Glutamatergic neuron (in vitro differentiated cells): ENCODE results near the gene HCN3. TPM values are rescaled to one million over a fixed set of nuclear protein-coding genes. Genes with fewer than 3 reads are reported as not detected.
A peak's percentile ranks its signal among the peaks of the same experiment; 100 is the strongest.

Experiments used
- DNase-seq: peaks from one replicate; pipeline ENCODE4 v3.0.0; 2022
- H3K27ac Mint-ChIP-seq: one replicate; pipeline ENCODE4 v1.8.0; 2020; ENCODE audit warnings: mild to moderate bottlenecking, mixed read lengths, inconsistent platforms; ENCODE audit not compliant: unreplicated experiment
- H3K27me3 Mint-ChIP-seq: one replicate; pipeline ENCODE4 v1.8.0; 2020; ENCODE audit warnings: mild to moderate bottlenecking, moderate library complexity, mixed read lengths, inconsistent platforms; ENCODE audit not compliant: unreplicated experiment
- H3K36me3 Mint-ChIP-seq: one replicate; pipeline ENCODE4 v1.8.0; 2020; ENCODE audit warnings: mild to moderate bottlenecking, mixed read lengths, inconsistent platforms; ENCODE audit not compliant: unreplicated experiment
- H3K4me1 Mint-ChIP-seq: one replicate; pipeline ENCODE4 v1.8.0; 2020; ENCODE audit warnings: mild to moderate bottlenecking, low read depth, mixed read lengths, inconsistent platforms; ENCODE audit not compliant: unreplicated experiment
- H3K4me3 Mint-ChIP-seq: one replicate; pipeline ENCODE4 v1.8.0; 2020; ENCODE audit warnings: mild to moderate bottlenecking, mixed read lengths, inconsistent platforms; ENCODE audit not compliant: unreplicated experiment
- H3K9me3 Mint-ChIP-seq: one replicate; pipeline ENCODE4 v1.8.0; 2020; ENCODE audit warnings: mild to moderate bottlenecking, moderate library complexity, mixed read lengths, inconsistent platforms; ENCODE audit not compliant: unreplicated experiment
- total RNA-seq: library from RNA; stranded (reverse); fragmentation: NEBNext Ultra II Directional; extraction: Animal tissue kit (Norgen Biotek cat#: 25700); gene quantifications from one replicate; pipeline ENCODE4 v1.2.1, GENCODE V29; 2021; ENCODE audit not compliant: unreplicated experiment
- TF ChIP-seq, protein P1 (sequence below): fragments of 200-600 bp; sonication (generic); IDR thresholded peaks from one replicate; pipeline ENCODE4 v1.5.0; 2021; ENCODE audit not compliant: partially characterized antibody, unreplicated experiment

HCN3 gene
- total RNA-seq, 1 donor from 2014 or later, result 30.5 TPM

DNA sequence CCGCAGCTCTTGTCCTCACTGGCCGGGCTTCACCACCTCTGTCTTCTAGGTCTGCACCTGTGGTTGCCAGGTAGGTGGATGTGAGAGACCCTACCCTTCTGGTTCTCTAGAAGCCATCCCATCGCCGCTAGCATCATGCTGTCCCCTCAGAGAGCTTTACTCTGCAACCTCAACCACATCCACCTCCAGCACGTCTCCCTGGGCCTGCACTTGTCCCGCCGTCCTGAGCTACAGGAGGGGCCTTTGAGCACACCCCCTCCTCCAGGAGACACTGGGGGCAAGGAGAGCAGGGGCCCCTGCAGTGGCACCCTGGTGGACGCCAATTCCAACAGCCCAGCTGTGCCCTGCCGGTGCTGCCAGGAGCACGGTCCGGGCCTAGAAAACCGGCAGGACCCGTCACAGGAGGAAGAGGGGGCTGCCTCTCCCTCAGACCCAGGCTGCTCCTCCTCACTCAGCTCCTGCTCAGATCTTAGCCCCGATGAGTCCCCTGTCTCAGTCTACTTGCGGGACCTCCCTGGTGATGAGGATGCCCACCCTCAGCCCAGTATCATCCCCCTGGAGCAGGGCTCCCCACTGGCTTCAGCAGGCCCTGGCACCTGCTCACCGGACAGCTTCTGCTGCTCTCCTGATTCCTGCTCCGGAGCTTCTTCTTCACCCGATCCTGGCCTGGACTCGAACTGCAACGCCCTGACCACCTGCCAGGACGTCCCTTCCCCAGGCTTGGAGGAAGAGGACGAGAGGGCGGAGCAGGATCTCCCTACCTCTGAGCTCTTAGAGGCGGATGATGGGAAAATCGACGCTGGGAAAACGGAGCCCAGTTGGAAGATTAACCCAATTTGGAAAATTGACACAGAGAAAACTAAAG lies 44.6 kb downstream of the HCN3 start:
- Mint-ChIP-seq H3K9me3 (peaks cover 28% of the 10 kb centered on the region), H3K36me3 (no peaks in the 10 kb centered on the region), H3K27me3 (peaks cover 33% of the 10 kb centered on the region), H3K4me1 (peaks cover 18% of the 10 kb centered on the region), H3K27ac (peak overlapping the region; percentile 100), H3K4me3 (peak overlapping the region; percentile 97)
- no peak for DNase-seq
- TF ChIP-seq, protein P1, sequence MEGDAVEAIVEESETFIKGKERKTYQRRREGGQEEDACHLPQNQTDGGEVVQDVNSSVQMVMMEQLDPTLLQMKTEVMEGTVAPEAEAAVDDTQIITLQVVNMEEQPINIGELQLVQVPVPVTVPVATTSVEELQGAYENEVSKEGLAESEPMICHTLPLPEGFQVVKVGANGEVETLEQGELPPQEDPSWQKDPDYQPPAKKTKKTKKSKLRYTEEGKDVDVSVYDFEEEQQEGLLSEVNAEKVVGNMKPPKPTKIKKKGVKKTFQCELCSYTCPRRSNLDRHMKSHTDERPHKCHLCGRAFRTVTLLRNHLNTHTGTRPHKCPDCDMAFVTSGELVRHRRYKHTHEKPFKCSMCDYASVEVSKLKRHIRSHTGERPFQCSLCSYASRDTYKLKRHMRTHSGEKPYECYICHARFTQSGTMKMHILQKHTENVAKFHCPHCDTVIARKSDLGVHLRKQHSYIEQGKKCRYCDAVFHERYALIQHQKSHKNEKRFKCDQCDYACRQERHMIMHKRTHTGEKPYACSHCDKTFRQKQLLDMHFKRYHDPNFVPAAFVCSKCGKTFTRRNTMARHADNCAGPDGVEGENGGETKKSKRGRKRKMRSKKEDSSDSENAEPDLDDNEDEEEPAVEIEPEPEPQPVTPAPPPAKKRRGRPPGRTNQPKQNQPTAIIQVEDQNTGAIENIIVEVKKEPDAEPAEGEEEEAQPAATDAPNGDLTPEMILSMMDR, result no peak

DNA sequence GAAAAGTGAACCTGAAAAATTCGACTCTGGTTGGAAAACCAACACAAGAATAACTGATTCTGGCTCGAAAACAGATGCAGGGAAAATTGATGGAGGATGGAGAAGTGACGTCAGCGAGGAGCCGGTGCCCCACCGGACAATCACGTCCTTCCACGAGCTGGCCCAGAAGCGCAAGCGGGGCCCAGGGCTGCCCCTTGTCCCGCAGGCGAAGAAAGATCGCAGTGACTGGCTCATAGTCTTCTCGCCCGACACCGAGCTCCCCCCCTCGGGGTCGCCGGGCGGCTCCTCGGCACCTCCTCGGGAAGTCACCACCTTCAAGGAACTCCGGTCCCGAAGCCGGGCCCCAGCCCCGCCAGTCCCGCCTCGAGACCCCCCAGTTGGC lies 45.3 kb downstream of the HCN3 start:
- Mint-ChIP-seq H3K9me3 (peaks cover 30% of the 10 kb centered on the region), H3K27me3 (peaks cover 33% of the 10 kb centered on the region), H3K36me3 (no peaks in the 10 kb centered on the region), H3K4me3 (peak overlapping the region; percentile 97), H3K4me1 (peaks cover 18% of the 10 kb centered on the region), H3K27ac (peak overlapping the region; percentile 100)
- peak; percentile 51 for DNase-seq
- TF ChIP-seq, protein P1, result no peak

DNA sequence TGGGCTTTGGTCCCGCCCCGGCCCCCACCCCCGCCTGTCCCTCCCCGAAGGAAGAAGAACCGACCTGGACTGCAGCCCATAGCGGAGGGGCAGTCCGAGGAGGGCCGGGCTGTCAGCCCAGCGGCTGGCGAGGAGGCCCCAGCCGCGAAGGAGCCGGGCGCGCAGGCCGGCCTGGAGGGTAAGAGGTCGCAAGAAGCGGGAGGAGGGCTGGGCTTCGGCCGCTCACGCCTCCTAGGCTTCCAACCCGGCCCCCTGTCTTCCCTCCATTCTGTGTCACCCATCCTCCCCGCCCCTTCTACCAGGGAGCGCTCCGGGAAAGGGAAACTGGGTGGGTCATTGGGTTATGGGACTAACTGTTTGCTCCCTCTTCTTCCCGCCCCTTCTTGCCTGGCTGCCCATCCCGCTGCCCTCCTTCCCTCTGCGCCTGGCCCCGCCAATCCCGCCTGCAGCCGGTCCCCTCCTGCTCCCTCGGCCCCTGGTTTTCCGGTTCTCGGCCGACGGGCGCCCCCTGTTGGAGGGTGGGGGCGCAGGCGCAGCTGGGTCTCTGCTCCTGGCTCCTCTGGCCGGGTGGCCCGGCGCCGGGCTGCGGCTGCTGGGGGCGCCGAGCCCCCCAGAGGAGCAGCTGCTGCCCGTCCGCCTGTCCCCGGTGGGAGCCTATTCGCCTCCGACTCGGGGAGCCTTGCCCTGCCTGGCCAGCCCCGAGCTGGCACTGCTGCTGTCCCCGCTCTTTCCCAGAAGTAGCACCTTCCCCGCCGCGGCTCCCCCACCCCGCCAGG lies 45.9 kb downstream of the HCN3 start:
- Mint-ChIP-seq H3K27ac (peak overlapping the region; percentile 62), H3K27me3 (peaks cover 31% of the 10 kb centered on the region), H3K4me1 (peaks cover 18% of the 10 kb centered on the region), H3K9me3 (peaks cover 29% of the 10 kb centered on the region), H3K4me3 (peak overlapping the region; percentile 82), H3K36me3 (no peaks in the 10 kb centered on the region)
- TF ChIP-seq, protein P1, result peak; percentile 99
- DNase-seq, result peak; percentile 96

DNA sequence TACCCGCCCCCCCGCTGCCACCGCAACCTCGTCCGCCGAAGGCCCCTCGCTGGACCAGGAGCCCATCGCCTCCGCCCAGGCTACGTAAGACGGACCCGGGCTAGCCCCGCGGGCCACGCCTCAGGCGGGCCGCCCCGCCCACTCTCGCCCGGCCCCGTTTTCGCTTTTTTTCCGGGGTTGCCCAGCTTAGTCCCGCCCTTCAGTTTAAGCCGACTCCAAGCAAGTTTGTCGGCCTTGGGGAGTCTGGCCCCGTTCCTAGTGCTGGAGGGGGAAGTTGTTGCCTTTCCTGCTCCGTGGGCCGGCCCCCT lies 46.4 kb downstream of the HCN3 start:
- no peak overlapping the region for H3K27ac Mint-ChIP-seq
- peaks cover 18% of the 10 kb centered on the region for H3K4me1 Mint-ChIP-seq

More for the DNA sequence above, 46.4 kb downstream of the HCN3 start:
- Mint-ChIP-seq H3K4me3 (peak overlapping the region; percentile 78), H3K36me3 (no peaks in the 10 kb centered on the region), H3K9me3 (peaks cover 26% of the 10 kb centered on the region), H3K27me3 (peaks cover 29% of the 10 kb centered on the region)
- TF ChIP-seq, protein P1, result no peak
- DNase-seq, result peak; percentile 70
